NCI-H1436 (cell line): ENCODE results near the gene NHP2.

Experiments used
- DNase-seq: peaks from one replicate; lab custom pipeline; 2025; lab: John Stamatoyannopoulos, UW

The NHP2 gene

GRCh38 chr5:178114325-178115135 lies 39.2 kb downstream of the NHP2 start:
- no peak for DNase-seq

GRCh38 chr5:178113841-178114324 lies 39.8 kb downstream of the NHP2 start:
- no peak for DNase-seq

- DNase-seq, result peak; percentile 33
Measured at GRCh38 chr5:178113141-178113787, 40.4 kb downstream of the NHP2 start, which contains the start of gene N4BP3. TSS of gene N4BP3 (plus strand) at chr5:178113532. CDS start at chr5:178119584, 6,052 bp downstream.

- no peak for DNase-seq
Measured at GRCh38 chr5:178112545-178112944, 41.1 kb downstream of the NHP2 start.

GRCh38 chr5:178111925-178112324 lies 41.8 kb downstream of the NHP2 start:
- no peak for DNase-seq

- no peak for DNase-seq
Measured at GRCh38 chr5:178110511-178110910, 43.2 kb downstream of the NHP2 start.

- no peak for DNase-seq
Measured at GRCh38 chr5:178108966-178109365, 44.7 kb downstream of the NHP2 start.

GRCh38 chr5:178108446-178108845 lies 45.2 kb downstream of the NHP2 start:
- no peak for DNase-seq

- no peak for DNase-seq
Measured at GRCh38 chr5:178107756-178108310, 45.9 kb downstream of the NHP2 start.

- no peak for DNase-seq
Measured at GRCh38 chr5:178106556-178107239, 47.0 kb downstream of the NHP2 start.

GRCh38 chr5:178106086-178106485 lies 47.6 kb downstream of the NHP2 start:
- no peak for DNase-seq

- DNase-seq, result no peak
Measured at GRCh38 chr5:178104492-178104891, 49.2 kb downstream of the NHP2 start.

- no peak for DNase-seq
Measured at GRCh38 chr5:178103612-178104011, 50.1 kb downstream of the NHP2 start.
